ENCODE data around the gene C16orf46.

C16orf46 gene

DNA sequence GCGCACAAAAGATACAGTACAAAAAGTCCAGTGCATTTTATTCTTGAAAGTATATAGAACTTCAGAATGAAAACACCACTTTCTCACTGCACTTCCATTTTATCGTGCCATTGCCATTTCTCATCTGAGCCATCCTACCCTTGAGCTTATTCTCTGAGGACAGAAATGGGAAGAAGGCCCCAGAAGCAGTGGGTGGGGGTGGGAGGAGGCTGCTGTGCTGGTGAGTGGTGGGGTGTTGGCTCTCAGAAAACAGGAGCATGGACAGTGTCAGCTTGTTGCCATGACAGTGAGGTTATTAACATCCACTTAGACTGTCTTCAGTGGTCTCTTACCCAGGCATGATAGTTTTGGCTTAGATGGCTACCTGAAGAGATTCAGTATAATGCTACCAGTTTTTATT is 36.9 kb downstream of the C16orf46 start:
- DNase-seq (ENCODE audit: insufficient read length): no peak
- FAIRE-seq: no peak
- TF ChIP-seq POLR2A (IDR thresholded peaks at IDR 0.05; ENCODE audit: low read depth, low read length): no peak
- no peak for TF ChIP-seq POLR2AphosphoS5 (IDR thresholded peaks at IDR 0.05; ENCODE audit: low read depth, low read length)
- no peak for TF ChIP-seq TAF1 (IDR thresholded peaks at IDR 0.05; ENCODE audit: borderline replicate concordance, low read depth, low read length)

DNA sequence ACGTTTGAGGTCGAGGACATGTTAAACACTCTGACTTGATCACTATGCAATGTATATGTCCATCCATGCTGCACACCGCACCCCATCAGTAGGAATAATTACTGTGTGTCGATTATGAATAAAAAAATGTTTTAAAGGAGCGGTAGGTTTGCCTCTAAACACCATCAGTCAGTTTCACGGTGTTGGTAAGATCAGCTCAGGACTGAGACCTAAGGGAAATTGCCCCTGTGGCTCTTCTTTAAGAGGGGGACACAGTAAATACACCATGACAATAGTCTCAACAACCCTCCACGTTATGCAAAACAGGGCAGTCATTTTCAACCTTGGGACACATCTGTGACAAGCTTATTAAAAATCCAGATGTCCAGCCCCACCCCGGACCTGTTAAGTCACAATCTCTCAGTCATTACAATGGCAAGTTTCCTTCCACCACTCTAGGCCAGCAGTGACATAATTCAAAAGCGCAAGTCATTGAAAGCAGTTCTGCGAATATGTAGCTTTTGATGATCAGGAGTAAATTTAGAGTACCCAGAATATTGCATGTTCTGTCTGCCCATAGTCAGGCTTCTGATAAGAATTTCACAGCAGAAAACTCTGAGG is 40.2 kb downstream of the C16orf46 start:
- no peak for DNase-seq (ENCODE audit: insufficient read length)
- no peak for FAIRE-seq

DNA sequence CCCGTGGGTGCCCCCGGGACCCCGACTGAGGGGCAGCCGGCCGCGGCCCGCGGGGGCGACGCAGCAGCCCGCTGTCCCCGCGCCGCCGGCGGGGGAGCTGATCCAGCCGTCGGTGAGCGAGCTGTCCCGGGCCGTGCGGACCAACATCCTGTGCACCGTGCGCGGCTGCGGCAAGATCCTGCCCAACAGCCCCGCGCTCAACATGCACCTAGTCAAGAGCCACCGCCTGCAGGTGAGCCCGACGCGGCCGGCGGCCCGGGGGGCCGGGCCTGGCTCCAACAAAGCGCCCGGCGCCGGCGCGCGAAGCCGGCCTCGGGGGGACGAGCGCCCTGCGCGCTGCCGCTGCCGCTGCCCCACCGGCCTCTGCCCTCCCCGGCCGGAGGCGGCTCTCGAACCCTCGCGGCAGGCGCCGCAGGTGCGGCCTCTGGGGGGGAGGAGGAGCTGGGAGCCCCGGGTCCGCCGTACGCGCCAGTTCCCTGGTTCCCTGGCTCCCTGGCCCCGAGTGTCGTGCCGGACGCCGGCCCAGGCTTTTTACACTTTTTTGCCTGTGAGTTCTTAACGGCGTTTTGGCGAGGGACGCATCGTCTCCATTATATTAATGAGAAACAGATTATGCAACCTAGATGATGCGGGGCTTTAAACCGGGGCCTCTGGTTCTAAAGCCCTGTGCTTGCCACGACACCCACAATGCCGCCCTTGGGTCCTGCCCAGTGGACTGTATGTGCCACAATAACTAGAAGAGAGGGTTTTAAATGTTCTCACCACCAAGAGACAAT is 40.9 kb downstream of the C16orf46 start:
- TF ChIP-seq POLR2AphosphoS5 (IDR thresholded peaks at IDR 0.05; ENCODE audit: low read depth, low read length) (no peak), TAF1 (IDR thresholded peaks at IDR 0.05; ENCODE audit: borderline replicate concordance, low read depth, low read length) (no peak), POLR2A (IDR thresholded peaks at IDR 0.05; ENCODE audit: low read depth, low read length) (no peak)
- FAIRE-seq: peak; percentile 67
- peak; percentile 50 for DNase-seq (ENCODE audit: insufficient read length)

More for the DNA sequence above, 40.2 kb downstream of the C16orf46 start:
- TF ChIP-seq TAF1 (IDR thresholded peaks at IDR 0.05; ENCODE audit: borderline replicate concordance, low read depth, low read length) (no peak), POLR2AphosphoS5 (IDR thresholded peaks at IDR 0.05; ENCODE audit: low read depth, low read length) (no peak), POLR2A (IDR thresholded peaks at IDR 0.05; ENCODE audit: low read depth, low read length) (no peak)

DNA sequence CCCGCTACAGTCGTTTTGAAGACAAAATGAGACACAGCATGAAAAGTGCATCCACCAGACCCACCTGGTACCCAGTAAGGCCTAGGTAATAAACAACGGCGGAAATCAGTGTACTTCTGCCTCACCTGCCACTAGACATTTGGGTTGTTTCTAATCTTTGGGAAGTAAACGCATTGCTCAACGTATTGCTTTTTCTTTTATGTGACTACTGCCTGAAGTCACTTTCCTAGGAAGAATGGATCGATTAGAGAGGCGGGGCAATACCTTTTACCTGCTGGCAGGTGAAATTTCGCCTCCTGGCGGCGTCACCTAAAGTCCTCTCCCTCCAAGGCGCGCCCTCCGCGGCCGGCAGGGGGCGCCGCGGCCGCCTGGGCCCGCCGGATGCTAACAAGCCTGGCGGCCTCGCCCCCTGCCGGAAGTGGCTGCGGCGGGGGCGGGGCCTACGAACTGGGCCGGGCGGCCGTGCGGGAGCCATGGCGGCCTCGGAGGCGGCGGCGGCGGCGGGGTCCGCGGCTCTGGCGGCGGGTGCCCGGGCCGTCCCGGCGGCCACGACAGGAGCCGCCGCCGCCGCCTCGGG is 41.6 kb downstream of the C16orf46 start, which contains the start of gene ATMIN:
Gene ATMIN (plus strand): TSS at position 445 of the 577 bp plus-strand sequence. CDS start 29 bp downstream, at position 474.
- DNase-seq (ENCODE audit: insufficient read length) (peak; percentile 93), FAIRE-seq (peak; percentile 83)
- TF ChIP-seq TAF1 (IDR thresholded peaks at IDR 0.05; ENCODE audit: borderline replicate concordance, low read depth, low read length) (0 out of 2 replicates have a peak, but pooled peaks have one; percentile 50), POLR2A (IDR thresholded peaks at IDR 0.05; ENCODE audit: low read depth, low read length) (peak; percentile 63; the same call in 1 of the 2 replicates), POLR2AphosphoS5 (IDR thresholded peaks at IDR 0.05; ENCODE audit: low read depth, low read length) (no peak)

DNA sequence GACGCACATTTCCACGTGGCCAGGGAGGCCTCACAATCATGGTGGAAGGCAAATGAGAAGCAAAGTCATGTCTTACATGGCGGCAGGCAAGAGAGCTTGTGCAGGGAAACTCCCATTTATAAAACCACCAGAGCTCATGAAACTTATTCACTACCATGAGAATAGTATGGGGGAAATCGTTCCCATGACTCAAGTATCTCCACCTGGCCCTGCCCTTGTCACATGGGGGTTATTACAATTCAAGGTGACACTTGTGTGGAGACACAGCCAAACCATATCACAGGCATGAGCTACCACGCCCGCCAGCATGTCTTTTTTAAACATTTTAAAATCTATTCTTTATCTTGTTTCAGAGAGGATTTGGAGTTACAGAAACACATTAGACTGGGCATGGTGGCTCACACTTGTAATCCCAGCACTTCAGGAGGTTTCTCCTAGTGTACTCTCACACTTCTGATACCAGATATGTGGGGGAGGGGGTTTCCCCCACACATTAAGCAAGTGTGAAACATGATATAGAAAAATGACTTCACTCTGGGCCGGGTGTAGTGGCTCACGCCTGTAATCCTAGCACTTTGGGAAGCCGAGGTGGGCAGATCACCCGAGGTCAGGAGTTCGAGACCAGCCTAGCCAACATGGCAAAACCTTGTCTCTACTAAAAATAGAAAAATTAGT is 47.0 kb downstream of the C16orf46 start:
- no peak for TF ChIP-seq TAF1 (IDR thresholded peaks at IDR 0.05; ENCODE audit: borderline replicate concordance, low read depth, low read length)
- no peak for FAIRE-seq

DNA sequence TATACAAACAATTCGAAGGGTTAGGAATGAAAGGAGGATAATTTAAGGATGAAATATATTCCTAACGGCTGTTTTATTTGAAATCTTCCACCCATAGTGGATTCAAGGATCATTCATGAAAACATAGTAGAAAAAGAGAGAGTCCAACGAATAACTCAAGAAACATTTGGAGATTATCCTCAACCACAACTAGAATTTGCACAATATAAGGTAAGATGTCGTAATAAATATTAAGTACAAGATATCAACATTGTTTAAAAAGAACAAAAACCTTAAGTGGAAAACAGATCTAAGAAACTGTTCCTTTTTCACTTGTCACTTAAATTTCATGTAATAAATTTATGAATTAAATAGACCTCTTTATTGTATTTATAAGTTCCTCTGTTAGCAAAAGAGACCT is 50.6 kb downstream of the C16orf46 start:
- DNase-seq (ENCODE audit: insufficient read length) (no peak), FAIRE-seq (no peak)
- TF ChIP-seq TAF1 (IDR thresholded peaks at IDR 0.05; ENCODE audit: borderline replicate concordance, low read depth, low read length) (no peak), POLR2A (IDR thresholded peaks at IDR 0.05; ENCODE audit: low read depth, low read length) (no peak), POLR2AphosphoS5 (IDR thresholded peaks at IDR 0.05; ENCODE audit: low read depth, low read length) (no peak)

More for the DNA sequence above, 47.0 kb downstream of the C16orf46 start:
- no peak for DNase-seq (ENCODE audit: insufficient read length)

DNA sequence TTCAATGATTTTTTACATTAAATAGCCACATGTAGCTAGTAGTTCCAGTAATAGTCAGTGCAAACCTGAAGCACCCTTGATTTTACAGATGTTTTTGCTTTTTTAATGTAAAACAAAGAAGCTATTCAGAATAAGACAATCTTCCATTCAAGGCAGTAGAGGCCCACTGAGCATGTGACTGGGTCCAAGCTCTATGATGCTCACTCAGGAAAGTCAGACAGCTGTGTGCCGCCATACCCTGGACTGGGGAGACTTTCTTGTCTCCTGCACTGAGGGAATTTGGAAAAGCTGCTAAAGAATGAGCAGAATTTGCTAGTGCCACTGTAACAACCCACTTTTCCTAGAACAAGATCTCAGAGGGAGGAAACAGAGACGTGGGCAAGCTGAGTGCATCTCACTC is 58.5 kb downstream of the C16orf46 start:
- FAIRE-seq (no peak), DNase-seq (ENCODE audit: insufficient read length) (no peak)

DNA sequence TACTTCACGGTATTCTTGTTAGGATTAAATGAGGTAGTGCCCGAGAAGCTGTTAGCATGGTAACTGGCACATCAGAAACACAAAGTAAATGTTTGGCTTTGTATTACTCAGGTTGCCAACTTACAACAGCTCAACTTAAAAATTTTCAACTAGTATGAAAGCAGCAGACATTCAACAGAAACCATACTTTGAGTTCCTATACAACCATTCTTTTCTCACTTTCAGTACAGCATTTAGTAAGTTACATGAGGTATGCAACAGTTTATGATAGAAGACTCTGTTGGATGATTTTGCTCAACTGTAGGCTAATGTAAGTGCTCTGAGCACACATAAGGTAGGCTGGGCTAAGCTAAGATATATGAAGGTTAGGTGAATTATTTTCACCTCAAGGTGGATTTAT is 62.4 kb downstream of the C16orf46 start:
- TF ChIP-seq TAF1 (IDR thresholded peaks at IDR 0.05; ENCODE audit: borderline replicate concordance, low read depth, low read length) (no peak), POLR2AphosphoS5 (IDR thresholded peaks at IDR 0.05; ENCODE audit: low read depth, low read length) (no peak), POLR2A (IDR thresholded peaks at IDR 0.05; ENCODE audit: low read depth, low read length) (no peak)
- FAIRE-seq: no peak

More for the DNA sequence above, 58.5 kb downstream of the C16orf46 start:
- TF ChIP-seq POLR2AphosphoS5 (IDR thresholded peaks at IDR 0.05; ENCODE audit: low read depth, low read length): no peak
- no peak for TF ChIP-seq POLR2A (IDR thresholded peaks at IDR 0.05; ENCODE audit: low read depth, low read length)
- TF ChIP-seq TAF1 (IDR thresholded peaks at IDR 0.05; ENCODE audit: borderline replicate concordance, low read depth, low read length): no peak

DNA sequence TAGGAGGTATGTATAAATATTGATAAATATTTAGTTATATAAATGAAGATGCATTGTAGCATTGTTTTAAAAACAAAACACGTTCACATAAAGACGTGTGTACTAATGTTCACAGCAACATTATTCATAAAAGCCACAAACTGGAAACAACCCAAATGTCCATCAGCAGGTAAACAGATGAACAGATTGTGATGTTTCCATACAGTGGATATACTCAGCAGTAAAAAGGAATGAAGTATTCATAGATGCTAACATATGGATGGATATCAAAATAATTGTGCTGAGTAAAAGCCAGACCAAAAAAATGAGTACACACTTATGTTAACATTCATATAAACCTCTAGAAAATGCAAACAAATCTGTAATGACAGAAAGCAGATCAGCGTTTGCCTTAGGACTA is 64.1 kb downstream of the C16orf46 start:
- FAIRE-seq: no peak
- TF ChIP-seq TAF1 (IDR thresholded peaks at IDR 0.05; ENCODE audit: borderline replicate concordance, low read depth, low read length): no peak
- no peak for TF ChIP-seq POLR2A (IDR thresholded peaks at IDR 0.05; ENCODE audit: low read depth, low read length)
- no peak for TF ChIP-seq POLR2AphosphoS5 (IDR thresholded peaks at IDR 0.05; ENCODE audit: low read depth, low read length)
- DNase-seq (ENCODE audit: insufficient read length): no peak

More for the DNA sequence above, 62.4 kb downstream of the C16orf46 start:
- no peak for DNase-seq (ENCODE audit: insufficient read length)

All from GM12892 (cell line).